GM13977 (cell line): ENCODE data around the gene OR6B1.

ENCODE experiments used
- DNase-seq: peaks from one replicate; pipeline ENCODE4 v3.0.0; 2012; ENCODE audit warnings: low spot score
- in situ Hi-C: fragments of 300-500 bp; cut with MboI; formaldehyde crosslinking; loops from one replicate; pipeline ENCODE4 v1.12.0; 2022; ENCODE audit warnings: low sequenced_read_pairs, low pct_unique_long_range_greater_than_20kb, mixed read lengths, inconsistent platforms; ENCODE audit not compliant: unreplicated experiment
- TF ChIP-seq, protein P1 (sequence below): IDR thresholded peaks from 2 replicates; pipeline ENCODE4 v1.5.1; 2012; ENCODE audit warnings: mild to moderate bottlenecking, control low read depth; ENCODE audit not compliant: insufficient read depth; ENCODE audit errors: extremely low read depth, missing control alignments

OR6B1 gene

DNA sequence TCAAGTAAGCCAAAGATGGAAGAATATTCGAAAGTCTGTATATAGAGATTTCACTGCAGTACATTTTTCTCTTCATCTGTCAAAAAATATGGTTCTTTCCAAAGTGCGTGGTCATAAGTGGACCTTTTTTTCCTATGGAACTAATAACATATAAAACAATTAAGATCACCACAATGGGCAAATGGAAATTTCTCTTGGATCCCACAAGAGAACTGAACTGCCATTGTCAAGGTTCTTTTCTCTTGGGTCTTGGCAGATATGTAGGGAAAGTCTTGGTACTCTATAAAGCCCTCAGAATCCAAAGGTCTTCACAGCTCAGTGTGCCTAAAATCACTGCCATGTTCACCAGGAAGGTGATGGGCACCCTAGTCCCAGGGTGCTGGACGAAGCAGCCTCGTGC, at the start of gene OR6B1:
Gene OR6B1, plus strand, starts transcription at position 301 of the 400 bp plus-strand sequence. CDS start 3,677 bp downstream, outside the sequence.
- TF ChIP-seq, protein P1, sequence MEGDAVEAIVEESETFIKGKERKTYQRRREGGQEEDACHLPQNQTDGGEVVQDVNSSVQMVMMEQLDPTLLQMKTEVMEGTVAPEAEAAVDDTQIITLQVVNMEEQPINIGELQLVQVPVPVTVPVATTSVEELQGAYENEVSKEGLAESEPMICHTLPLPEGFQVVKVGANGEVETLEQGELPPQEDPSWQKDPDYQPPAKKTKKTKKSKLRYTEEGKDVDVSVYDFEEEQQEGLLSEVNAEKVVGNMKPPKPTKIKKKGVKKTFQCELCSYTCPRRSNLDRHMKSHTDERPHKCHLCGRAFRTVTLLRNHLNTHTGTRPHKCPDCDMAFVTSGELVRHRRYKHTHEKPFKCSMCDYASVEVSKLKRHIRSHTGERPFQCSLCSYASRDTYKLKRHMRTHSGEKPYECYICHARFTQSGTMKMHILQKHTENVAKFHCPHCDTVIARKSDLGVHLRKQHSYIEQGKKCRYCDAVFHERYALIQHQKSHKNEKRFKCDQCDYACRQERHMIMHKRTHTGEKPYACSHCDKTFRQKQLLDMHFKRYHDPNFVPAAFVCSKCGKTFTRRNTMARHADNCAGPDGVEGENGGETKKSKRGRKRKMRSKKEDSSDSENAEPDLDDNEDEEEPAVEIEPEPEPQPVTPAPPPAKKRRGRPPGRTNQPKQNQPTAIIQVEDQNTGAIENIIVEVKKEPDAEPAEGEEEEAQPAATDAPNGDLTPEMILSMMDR: no peak
- in situ Hi-C loops: no loop called here
- DNase-seq: no peak

- TF ChIP-seq, protein P1: no peak
- DNase-seq: no peak
- in situ Hi-C loops: no loop called here
Measured at GRCh38 chr7:143953421-143953820, 46.7 kb upstream of the OR6B1 start.

- in situ Hi-C loops: no loop called here
- TF ChIP-seq, protein P1: no peak
Measured at GRCh38 chr7:143954135-143954534, 46.0 kb upstream of the OR6B1 start.

GRCh38 chr7:143954544-143954943, 45.6 kb upstream of the OR6B1 start, which contains the start of gene OR2F1:
TSS of gene OR2F1 (plus strand) at chr7:143954844. CDS start at chr7:143959971, 5,127 bp downstream.
- TF ChIP-seq, protein P1: no peak
- no peak for DNase-seq
- in situ Hi-C loops: no loop called here

More at GRCh38 chr7:143954135-143954534, 46.0 kb upstream of the OR6B1 start:
- no peak for DNase-seq

GRCh38 chr7:143958781-143959180, 41.3 kb upstream of the OR6B1 start:
- TF ChIP-seq, protein P1: no peak
- DNase-seq: no peak
- in situ Hi-C loops: no loop called here

GRCh38 chr7:143960813-143961610, 39.1 kb upstream of the OR6B1 start:
- TF ChIP-seq, protein P1: no peak
- DNase-seq: no peak
- in situ Hi-C loops: no loop called here
